IgD-negative memory B cell (primary cell): Measurements from ENCODE around the gene C2CD4C. TPM values are rescaled to one million over a fixed set of nuclear protein-coding genes. Genes with fewer than 3 reads are reported as not detected.
"Not testable (repeated sequence)": the region's sequence is repeated elsewhere in the genome, so short reads cannot be mapped to it uniquely, and the experiment has no call there.

Experiments
- H3K27ac Mint-ChIP-seq, 3 donors: one replicate each; pipeline ENCODE4 v1.8.0; 2020 to 2022; ENCODE audit warnings: mild to moderate bottlenecking in 3 of 3, mixed read lengths in 3 of 3, moderate library complexity in 1 of 3
- H3K27me3 Mint-ChIP-seq: one replicate; pipeline ENCODE4 v1.8.0; 2021; ENCODE audit warnings: mixed read lengths
- H3K36me3 Mint-ChIP-seq: one replicate; pipeline ENCODE4 v1.8.0; 2020; ENCODE audit warnings: mild to moderate bottlenecking, mixed read lengths
- H3K4me1 Mint-ChIP-seq, 3 donors: one replicate each; pipeline ENCODE4 v1.8.0; 2020 to 2022; ENCODE audit warnings: mixed read lengths in 3 of 3, mild to moderate bottlenecking in 1 of 3
- H3K4me3 Mint-ChIP-seq, 4 donors: one replicate each; pipeline ENCODE4 v1.8.0; 2020 to 2022; ENCODE audit warnings: mild to moderate bottlenecking in 4 of 4, mixed read lengths in 4 of 4, moderate library complexity in 3 of 4
- H3K9me3 Mint-ChIP-seq, 3 donors: one replicate each; pipeline ENCODE4 v1.8.0; 2020 to 2021; ENCODE audit warnings: mixed read lengths in 3 of 3, mild to moderate bottlenecking in 1 of 3
- polyA plus RNA-seq: library from polyadenylated mRNA; unstranded; fragments of 300-500 nt; fragmentation: Illumina TruSeq; gene quantifications from one replicate; pipeline ENCODE4 v1.2.3, GENCODE V29; 2021

C2CD4C gene, protein sequence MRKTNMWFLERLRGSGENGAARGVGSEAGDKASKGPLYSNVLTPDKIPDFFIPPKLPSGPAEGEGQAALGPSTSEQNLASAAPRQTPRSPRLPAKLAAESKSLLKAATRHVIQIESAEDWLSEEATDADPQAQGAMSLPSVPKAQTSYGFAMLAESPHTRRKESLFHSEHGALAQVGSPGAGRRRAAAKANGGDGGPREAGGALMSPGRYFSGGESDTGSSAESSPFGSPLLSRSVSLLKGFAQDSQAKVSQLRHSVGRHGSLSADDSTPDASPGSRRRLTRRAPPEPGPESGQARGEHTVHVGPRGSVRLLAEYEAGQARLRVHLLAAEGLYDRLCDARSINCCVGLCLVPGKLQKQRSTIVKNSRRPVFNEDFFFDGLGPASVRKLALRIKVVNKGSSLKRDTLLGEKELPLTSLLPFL
- not detected for polyA plus RNA-seq

DNA sequence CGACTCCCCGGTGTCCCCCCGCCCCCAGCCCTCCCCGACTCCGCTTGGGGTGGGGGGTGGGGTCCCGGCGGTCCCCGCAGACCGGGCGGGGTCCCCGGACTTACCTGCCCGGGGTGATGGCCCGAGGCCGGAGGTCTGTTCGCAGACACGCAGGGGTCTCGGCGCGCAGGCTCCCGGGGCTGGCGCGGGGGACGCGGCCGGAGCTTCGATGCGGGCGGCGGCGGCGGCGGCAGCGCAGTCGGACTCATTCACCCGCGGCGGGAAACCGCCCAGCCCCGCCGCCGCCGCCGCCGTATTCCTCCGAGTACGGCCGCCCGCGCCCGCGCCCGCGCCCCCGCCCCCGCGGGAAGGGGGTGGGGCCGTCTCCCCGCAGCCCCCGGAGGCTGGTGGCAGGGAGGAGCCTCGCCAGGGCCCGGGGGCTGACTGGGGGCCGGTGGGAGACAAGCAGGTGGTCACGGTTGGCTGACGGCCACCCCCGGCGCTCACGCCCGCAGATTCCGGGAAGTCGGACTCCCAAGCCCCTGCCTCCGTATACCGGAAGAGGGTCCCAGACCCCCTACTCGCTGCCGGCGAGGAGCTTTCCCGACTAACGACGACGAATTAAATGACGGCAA, at the start of gene C2CD4C:
Gene C2CD4C, minus strand, starts transcription at position 246 of the 614 bp plus-strand sequence. CDS start 786 bp downstream, outside the sequence.
- Mint-ChIP-seq H3K4me1 (peaks cover 0 to 6% (median 3%) of the 10 kb centered on the region in 3 donors), H3K9me3 (no peaks in the 10 kb centered on the region), H3K27me3 (peaks cover 18% of the 10 kb centered on the region), H3K27ac (no peak within 1 kb of the TSS), H3K4me3 (peak within 1 kb of the TSS in 3 of 4 donors; percentile 81 to 91 (median 86)), H3K36me3 (peaks cover 1% of the 10 kb centered on the region)

DNA sequence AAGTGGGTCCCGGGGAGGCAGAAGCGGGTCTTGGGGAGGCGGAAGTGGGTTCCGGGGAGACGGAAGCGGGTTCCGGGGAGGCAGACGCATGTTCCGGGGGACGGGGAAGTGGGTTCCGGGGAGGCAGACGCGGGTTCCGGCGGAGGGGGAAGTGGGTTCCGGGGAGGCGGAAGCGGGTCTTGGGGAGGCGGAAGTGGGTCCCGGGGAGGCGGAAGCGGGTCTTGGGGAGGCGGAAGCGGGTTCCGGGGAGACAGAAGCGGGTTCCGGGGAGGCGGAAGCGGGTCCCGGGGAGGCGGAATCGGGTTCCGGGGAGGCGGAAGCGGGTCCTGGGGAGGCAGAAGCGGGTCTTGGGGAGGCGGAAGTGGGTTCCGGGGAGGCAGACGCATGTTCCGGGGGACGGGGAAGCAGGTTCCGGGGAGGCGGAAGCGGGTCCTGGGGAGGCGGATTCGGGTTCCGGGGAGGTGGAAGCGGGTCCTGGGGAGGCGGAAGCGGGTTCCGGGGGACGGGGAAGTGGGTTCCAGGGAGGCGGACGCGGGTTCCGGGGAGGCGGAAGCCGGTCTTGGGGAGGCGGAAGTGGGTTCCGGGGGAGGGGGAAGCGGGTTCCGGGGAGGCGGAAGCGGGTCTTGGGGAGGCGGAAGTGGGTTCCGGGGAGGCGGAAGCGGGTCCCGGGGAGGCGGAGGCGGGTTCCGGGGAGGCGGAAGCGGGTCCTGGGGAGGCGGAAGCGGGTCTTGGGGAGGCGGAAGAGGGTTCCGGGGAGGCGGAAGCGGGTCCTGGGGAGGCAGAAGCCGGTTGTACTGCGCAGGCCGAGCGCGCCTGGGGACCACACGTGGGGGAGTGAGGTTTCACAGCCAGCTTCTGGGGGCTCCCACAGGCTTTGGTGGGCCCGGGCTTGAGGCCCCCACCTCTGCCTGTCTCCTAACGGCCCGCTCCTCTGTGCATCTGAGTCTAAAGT, 49.4 kb upstream of the C2CD4C start:
- Mint-ChIP-seq H3K4me1 (peaks cover 0 to 4% (median 0%) of the 10 kb centered on the region in 3 donors), H3K9me3 (no peaks in the 10 kb centered on the region), H3K4me3 (no peak overlapping the region), H3K27me3 (peaks cover 15% of the 10 kb centered on the region), H3K36me3 (no peaks in the 10 kb centered on the region), H3K27ac (no peak overlapping the region)

DNA sequence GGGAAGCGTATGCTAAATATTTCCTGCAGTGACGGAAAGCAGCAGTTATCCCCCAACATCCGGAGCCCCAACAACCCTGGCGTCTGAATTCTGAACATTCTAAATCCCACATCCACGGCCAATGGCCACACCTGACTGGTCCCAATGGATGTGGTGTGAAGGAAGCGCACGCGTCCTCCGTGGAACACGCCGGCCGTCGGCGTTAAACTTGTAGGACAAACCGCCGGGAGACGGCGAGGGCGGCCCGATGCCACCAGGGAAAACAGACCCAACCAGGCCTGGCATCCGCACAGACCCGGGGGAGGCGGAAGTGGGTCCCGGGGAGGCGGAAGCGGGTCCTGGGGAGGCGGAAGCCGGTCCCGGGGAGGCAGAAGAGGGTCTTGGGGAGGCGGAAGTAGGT, 48.7 kb upstream of the C2CD4C start:
- Mint-ChIP-seq H3K36me3 (no peaks in the 10 kb centered on the region), H3K27me3 (peaks cover 12% of the 10 kb centered on the region), H3K4me1 (peaks cover 0 to 4% (median 0%) of the 10 kb centered on the region in 3 donors), H3K9me3 (no peaks in the 10 kb centered on the region), H3K27ac (peak overlapping the region in 1 of 3 donors; percentile 62), H3K4me3 (no peak overlapping the region)

DNA sequence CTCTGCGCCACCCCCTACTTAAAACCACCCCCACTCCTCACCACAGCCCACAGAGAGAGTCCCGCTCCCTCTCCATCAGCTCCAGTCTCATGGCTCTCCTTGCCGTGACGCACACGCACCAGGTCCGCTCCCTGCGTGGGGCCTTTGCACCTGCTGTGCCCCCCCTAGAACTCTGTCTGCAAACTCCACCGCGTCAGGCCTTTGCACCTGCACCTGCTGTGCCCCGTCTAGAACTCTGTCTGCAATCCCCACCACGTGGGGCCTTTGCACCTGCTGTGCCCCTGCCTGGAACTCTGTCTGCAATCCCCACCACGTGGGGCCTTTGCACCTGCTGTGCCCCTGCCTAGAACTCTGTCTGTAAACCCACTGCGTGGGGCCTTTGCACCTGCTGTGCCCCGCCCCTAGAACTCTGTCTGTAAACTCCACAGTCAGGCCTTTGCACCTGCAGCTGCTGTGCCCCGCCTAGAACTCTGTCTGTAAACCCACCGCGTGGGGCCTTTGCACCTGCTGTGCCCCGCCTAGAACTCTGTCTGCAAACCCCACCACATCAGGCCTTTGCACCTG, 47.7 kb upstream of the C2CD4C start:
- Mint-ChIP-seq H3K4me3 (no peak overlapping the region), H3K27ac (no peak overlapping the region), H3K9me3 (no peaks in the 10 kb centered on the region), H3K4me1 (peaks cover 0 to 4% (median 0%) of the 10 kb centered on the region in 3 donors), H3K36me3 (no peaks in the 10 kb centered on the region), H3K27me3 (peaks cover 7% of the 10 kb centered on the region)

DNA sequence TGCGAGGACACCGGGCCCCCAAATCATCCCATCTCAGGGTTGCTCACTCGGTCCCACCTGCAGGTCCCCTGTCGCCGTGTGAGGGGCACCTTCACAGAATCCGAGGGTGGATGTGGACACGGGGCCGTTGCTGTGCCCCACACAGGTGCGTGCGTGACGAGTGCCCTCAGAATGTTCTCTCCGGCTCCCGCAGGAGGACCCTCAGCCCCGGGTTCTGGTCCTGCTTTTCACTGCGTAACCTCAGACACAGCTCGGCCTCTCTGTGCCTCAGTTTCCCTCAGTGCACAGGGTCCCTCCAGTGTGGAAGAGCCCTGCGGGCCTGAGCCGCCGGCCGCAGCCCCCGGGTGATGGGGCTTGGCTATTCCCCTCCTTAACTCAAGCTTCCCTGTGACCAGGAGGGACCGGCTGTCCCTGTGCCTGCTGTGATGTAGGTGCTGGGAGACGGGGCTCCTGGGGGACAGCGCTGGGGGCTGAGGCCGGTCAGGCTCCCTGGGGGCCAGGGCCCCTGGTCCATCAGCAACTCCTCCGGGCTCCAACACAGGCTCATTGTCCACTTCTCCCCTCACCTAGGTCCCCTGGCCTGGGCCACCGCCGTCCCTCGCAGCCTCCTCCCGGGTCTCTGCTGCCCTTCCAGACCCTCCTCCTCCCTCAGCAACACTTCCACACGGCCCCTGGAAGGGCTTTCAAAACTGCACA, 47.1 kb upstream of the C2CD4C start:
- Mint-ChIP-seq H3K4me3 (no peak overlapping the region), H3K9me3 (no peaks in the 10 kb centered on the region), H3K36me3 (no peaks in the 10 kb centered on the region), H3K4me1 (peaks cover 0 to 4% (median 0%) of the 10 kb centered on the region in 3 donors), H3K27me3 (peaks cover 5% of the 10 kb centered on the region), H3K27ac (no peak overlapping the region)

DNA sequence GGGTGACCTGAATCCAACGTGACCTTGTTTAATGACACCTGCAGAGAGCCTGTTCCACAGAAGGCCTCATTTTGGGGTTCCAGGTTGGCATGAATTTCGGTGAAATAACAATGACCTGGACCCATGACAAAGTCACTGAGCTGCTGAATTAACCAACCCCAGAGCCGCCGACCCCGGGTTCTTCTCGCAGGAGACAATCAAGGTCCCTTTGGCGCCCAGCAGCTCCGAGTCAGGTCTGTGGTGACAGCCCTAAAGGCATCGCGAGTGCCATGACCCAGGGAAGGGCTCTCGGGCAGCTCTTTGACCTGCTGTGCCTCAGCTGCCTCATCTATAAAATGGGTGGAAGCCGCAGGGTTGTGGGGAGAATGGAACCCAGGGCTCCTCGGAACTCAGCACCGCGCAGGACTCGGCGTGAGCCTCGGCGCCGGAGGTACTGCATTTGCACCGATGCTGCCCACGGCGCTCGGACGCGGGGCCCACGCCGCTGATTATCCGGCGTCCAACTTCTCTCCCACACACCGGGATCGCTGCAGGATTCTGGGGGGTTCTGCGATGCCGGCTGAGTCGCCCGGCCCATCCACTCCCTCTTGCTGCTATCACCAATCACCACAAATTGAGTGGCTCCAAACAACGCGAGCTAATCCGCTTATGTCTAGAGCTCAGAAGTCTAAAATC, 46.2 kb upstream of the C2CD4C start:
- H3K27me3 Mint-ChIP-seq, result peaks cover 5% of the 10 kb centered on the region
- no peak overlapping the region for H3K4me3 Mint-ChIP-seq
- H3K27ac Mint-ChIP-seq, result no peak overlapping the region
- peaks cover 0 to 4% (median 3%) of the 10 kb centered on the region in 3 donors for H3K9me3 Mint-ChIP-seq
- H3K36me3 Mint-ChIP-seq, result no peaks in the 10 kb centered on the region
- peaks cover 0 to 4% (median 0%) of the 10 kb centered on the region in 3 donors for H3K4me1 Mint-ChIP-seq

DNA sequence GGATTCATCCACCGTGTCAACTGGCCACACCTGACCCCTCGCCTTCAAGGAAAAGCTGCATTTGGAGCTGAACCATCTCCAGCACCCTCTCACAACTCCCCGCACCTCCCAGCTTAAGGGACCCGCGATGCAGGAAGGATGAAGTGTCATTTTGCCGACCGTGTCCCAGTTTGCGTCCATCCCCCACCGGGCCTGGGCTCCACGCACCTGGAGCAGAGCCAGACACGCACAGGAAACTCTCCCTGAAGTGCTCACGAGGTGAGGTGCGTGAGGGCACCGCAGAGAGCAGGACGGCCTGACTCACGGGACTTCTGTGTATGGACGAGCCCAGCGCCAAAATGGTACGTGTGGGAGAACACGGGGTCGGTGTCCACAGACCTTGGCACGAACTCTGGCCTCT, 44.7 kb upstream of the C2CD4C start:
- Mint-ChIP-seq H3K9me3 (peaks cover 0 to 4% (median 3%) of the 10 kb centered on the region in 3 donors), H3K27ac (no peak overlapping the region), H3K4me3 (no peak overlapping the region), H3K27me3 (no peaks in the 10 kb centered on the region), H3K36me3 (no peaks in the 10 kb centered on the region), H3K4me1 (no peaks in the 10 kb centered on the region)

DNA sequence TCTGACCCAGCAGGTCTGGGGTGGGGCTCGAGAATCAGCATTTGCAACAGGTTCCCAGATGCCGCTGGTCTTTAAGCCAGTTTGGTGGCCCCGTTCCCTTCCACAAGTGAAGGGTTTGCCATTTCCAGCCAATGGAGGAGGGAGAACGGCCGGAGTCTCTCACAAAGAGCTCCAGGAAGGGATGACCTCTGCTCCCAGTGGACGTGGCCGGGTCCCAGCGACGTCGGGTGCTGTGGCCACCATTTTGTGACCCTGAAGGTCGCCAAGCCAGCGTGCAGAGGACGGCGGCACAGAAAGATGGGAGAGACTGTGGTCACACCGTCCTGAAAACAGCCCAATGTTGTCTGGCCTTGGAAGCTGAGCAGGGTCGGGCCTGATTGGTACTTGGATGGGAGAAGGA, 43.9 kb upstream of the C2CD4C start:
- no peaks in the 10 kb centered on the region for H3K4me1 Mint-ChIP-seq
- H3K9me3 Mint-ChIP-seq, result peaks cover 0 to 4% (median 3%) of the 10 kb centered on the region in 3 donors
- H3K27me3 Mint-ChIP-seq, result no peaks in the 10 kb centered on the region
- no peaks in the 10 kb centered on the region for H3K36me3 Mint-ChIP-seq
- no peak overlapping the region for H3K4me3 Mint-ChIP-seq
- H3K27ac Mint-ChIP-seq, result no peak overlapping the region

DNA sequence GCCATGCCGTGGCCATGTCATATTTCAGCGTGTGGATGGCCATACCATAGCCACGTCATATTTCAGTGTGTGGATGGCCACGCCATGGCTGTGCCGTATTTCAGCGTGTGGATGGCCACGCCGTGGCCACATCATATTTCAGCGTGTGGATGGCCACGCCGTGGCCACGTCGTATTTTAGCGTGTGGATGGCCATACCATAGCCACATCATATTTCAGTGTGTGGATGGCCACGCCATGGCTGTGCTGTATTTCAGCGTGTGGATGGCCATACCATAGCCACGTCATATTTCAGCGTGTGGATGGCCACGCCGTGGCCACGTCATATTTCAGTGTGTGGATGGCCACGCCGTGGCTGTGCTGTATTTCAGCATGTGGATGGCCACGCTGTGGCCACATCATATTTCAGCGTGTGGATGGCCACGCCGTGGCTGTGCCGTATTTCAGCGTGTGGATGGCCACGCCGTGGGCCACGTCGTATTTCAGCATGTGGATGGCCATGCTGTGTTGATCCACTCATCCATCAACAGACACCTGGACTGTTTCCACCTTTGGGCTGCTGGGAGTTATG, 42.0 kb upstream of the C2CD4C start:
- not testable (repeated sequence) for H3K4me3 Mint-ChIP-seq, H3K27ac Mint-ChIP-seq

DNA sequence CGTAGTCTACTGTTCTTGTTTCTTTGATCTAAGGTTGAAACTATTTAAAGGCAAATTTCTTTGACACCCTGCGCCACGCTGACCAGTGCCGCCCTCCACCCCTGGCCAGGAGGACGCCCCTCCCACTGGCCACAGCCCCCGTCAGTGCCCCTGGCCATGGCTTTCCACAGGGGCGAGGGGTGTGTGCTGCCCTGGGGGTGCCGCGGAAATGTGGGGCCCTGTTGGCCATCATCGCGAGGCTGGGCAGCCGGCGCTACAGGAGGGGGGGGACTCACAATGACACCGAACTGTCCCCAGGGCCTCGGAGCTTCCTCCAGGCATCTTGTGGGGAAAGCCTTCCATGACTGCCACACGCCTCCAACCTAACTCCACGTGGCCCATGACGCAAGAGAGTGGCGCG, 41.0 kb upstream of the C2CD4C start:
- Mint-ChIP-seq H3K4me3 (no peak overlapping the region), H3K9me3 (peaks cover 0 to 4% (median 3%) of the 10 kb centered on the region in 3 donors), H3K27ac (no peak overlapping the region), H3K4me1 (no peaks in the 10 kb centered on the region), H3K36me3 (no peaks in the 10 kb centered on the region), H3K27me3 (no peaks in the 10 kb centered on the region)

More for the DNA sequence above, 42.0 kb upstream of the C2CD4C start:
- not testable (repeated sequence) for H3K9me3 Mint-ChIP-seq, H3K27me3 Mint-ChIP-seq, H3K4me1 Mint-ChIP-seq, H3K36me3 Mint-ChIP-seq

DNA sequence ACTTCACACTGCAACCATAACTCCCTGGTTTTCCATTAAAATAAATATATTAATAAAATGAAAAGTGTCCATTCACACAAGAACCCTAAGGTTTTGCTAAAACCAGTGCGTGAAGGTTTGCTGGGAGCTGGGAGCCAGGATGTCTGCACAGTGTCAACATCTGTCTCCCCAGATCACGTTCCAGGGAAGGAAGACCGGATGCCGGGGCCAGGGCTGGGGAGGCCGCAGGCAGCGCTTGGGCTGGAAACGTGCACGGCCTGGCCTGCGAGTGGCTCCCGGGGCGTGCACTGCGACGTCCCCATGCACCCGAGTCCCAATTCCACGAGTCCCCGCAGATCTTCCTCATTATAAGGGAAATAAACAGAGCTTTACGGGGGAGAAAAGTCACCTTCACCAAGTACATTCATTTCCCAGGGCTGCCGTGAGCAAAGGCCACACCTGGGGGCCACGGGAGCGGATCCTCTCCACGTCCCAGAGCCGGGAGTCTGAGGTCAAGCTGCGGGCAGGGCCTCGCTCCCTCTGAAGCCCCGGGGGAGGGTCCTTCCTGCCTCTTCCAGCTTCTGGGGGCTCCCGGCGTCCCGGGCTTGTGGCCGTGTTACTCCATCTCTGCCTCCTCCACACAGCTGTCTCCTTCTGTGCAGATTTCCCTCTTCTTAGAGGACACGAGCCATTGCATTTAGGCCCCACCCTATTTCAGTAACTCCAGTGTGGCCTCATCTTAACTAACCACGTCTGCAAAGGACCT, 39.0 kb upstream of the C2CD4C start:
- H3K4me1 Mint-ChIP-seq, result no peaks in the 10 kb centered on the region
- no peaks in the 10 kb centered on the region for H3K36me3 Mint-ChIP-seq
- no peaks in the 10 kb centered on the region for H3K27me3 Mint-ChIP-seq
- H3K4me3 Mint-ChIP-seq, result no peak overlapping the region
- H3K9me3 Mint-ChIP-seq, result peaks cover 0 to 4% (median 3%) of the 10 kb centered on the region in 3 donors
- H3K27ac Mint-ChIP-seq, result no peak overlapping the region

DNA sequence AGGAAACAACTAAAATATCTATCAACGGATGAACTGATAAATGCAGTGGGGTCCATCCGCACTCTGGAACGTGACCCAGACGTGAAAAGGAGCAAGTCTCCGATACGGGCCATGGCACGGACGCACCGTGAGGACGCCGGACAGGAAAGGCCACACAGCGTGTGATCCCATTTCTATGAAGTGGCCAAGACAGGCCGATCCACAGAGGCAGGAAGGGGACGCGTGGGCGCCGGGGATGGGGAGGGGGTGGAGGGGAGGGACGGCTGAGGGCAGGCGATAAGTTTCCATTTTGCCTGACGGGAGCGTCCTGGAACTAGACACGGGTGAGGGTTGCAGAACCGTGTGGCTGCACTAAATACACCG, 38.1 kb upstream of the C2CD4C start:
- Mint-ChIP-seq H3K27me3 (no peaks in the 10 kb centered on the region), H3K9me3 (peaks cover 0 to 4% (median 3%) of the 10 kb centered on the region in 3 donors), H3K4me3 (no peak overlapping the region), H3K36me3 (no peaks in the 10 kb centered on the region), H3K27ac (no peak overlapping the region), H3K4me1 (no peaks in the 10 kb centered on the region)

DNA sequence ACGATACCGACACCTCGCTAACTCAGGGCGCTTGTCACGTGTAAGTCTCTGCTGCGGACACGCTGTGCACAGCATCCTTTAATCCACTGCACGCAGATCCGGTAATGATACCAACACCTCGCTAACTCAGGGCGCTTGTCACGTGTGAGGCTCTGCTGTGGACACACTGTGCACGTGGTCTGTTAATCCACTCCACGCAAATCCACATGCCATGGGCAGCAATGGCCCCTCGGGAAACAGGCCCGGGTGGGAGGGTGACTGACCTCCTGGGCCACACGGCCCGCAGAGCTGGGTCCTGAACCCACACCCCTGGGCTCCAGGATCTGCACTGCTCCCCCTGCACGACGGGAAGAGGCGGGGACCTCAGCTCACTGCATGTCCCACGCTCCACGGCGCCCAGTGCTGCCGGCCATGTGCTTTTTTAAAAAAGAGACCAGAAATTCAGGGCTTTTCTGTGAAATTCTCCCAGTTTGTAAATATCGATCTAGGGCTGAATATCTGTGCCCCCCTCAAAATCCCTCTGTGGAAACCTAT, 35.8 kb upstream of the C2CD4C start:
- Mint-ChIP-seq H3K27ac (no peak overlapping the region), H3K36me3 (no peaks in the 10 kb centered on the region), H3K27me3 (peaks cover 4% of the 10 kb centered on the region), H3K9me3 (no peaks in the 10 kb centered on the region), H3K4me1 (peaks cover 0 to 1% (median 0%) of the 10 kb centered on the region in 3 donors), H3K4me3 (no peak overlapping the region)
